Panc1 (cell line): Measurements from ENCODE around the gene COL27A1. TPM values are rescaled to one million over a fixed set of nuclear protein-coding genes. Genes with fewer than 3 reads are reported as not detected.

Source experiments
- ATAC-seq: fragments of 200-7000 bp; cut with Tn5 transposase; 2 replicates; pipeline ENCODE4 v1.9.1; 2020; ENCODE audit warnings: mild to moderate bottlenecking, moderate library complexity
- BruUV-seq: library from RNA; stranded (reverse); fragments of 400-500 nt; replicated peaks from 2 replicates; lab custom pipeline; 2021; lab: Mats Ljungman, UMichigan
- CTCF ChIA-PET: fragments of 300-600 bp; sonication (Branson Sonifier 250); formaldehyde crosslinking; loops from one replicate; lab custom pipeline; 2022; ENCODE audit warnings: antibody characterized with exemption; lab: Charles Lee
- POLR2A ChIA-PET: fragments of 300-600 bp; sonication (Branson Sonifier 250); formaldehyde crosslinking; loops from one replicate; lab custom pipeline; 2022; ENCODE audit warnings: antibody characterized with exemption; lab: Charles Lee
- DNase-seq: peaks from one replicate; pipeline ENCODE4 v3.0.0-alpha.2; 2010; ENCODE audit warnings: low read depth, low spot score
- H3K27ac ChIP-seq: 2 replicates; pipeline ENCODE4 v1.5.1; 2011; ENCODE audit warnings: mild to moderate bottlenecking, low read length, inconsistent platforms
- H3K27me3 ChIP-seq: fragments of 200-500 bp; sonication (Bioruptor generic); 2 replicates; pipeline ENCODE4 v1.6.0; 2014; ENCODE audit warnings: low read length, inconsistent platforms; ENCODE audit not compliant: control insufficient read depth, insufficient read depth
- H3K36me3 ChIP-seq: fragments of 200-500 bp; sonication (Bioruptor generic); 2 replicates; pipeline ENCODE4 v1.5.1; 2014; ENCODE audit warnings: inconsistent platforms, mild to moderate bottlenecking, low read length, moderate library complexity; ENCODE audit not compliant: control insufficient read depth, insufficient read depth
- H3K4me1 ChIP-seq: 2 replicates; pipeline ENCODE4 v1.5.1; 2011; ENCODE audit warnings: inconsistent platforms, mild to moderate bottlenecking, low read length, moderate library complexity; ENCODE audit not compliant: control insufficient read depth, insufficient read depth
- H3K4me3 ChIP-seq, 2 experiments: 2 replicates each; pipeline ENCODE4 v1.5.1; 2011 to 2012; ENCODE audit warnings: low read depth in 2 of 2, low read length in 2 of 2, mild to moderate bottlenecking in 2 of 2, inconsistent platforms in 1 of 2, moderate library complexity in 1 of 2
- H3K9me3 ChIP-seq: fragments of 200-500 bp; sonication (Bioruptor generic); 2 replicates; pipeline ENCODE4 v1.5.1; 2014; ENCODE audit warnings: low read depth, mild to moderate bottlenecking, inconsistent platforms, low read length, moderate library complexity; ENCODE audit not compliant: control insufficient read depth, insufficient read depth
- CTCF ChIP-seq: fragments of 450-650 bp; IDR thresholded peaks from 2 replicates; pipeline ENCODE4 v1.5.1; 2017; ENCODE audit warnings: mild to moderate bottlenecking
- POLR2AphosphoS5 ChIP-seq: IDR thresholded peaks from 2 replicates; pipeline ENCODE4 v1.6.1; 2012; ENCODE audit warnings: mild to moderate bottlenecking, low read depth, low read length, moderate library complexity
- SIN3A ChIP-seq: IDR thresholded peaks from 2 replicates; pipeline ENCODE4 v1.6.1; 2012; ENCODE audit warnings: low read depth, mild to moderate bottlenecking, low read length, moderate library complexity, borderline replicate concordance; ENCODE audit not compliant: insufficient read depth
- TCF7L2 ChIP-seq: IDR thresholded peaks from 2 replicates; pipeline ENCODE4 v1.6.1; 2011; ENCODE audit warnings: mild to moderate bottlenecking, low read depth, low read length, inconsistent platforms
- in situ Hi-C: cut with HindIII; loops from 2 replicates; pipeline ENCODE4 v1.10.0; 2016; ENCODE audit warnings: low sequenced_read_pairs, low pct_unique_long_range_greater_than_20kb
- intact Hi-C: fragments of 100-400 bp; cut with micrococcal nuclease; formaldehyde crosslinking; loops from one replicate; pipeline ENCODE4 v1.10.0; 2022; ENCODE audit not compliant: unreplicated experiment
- total RNA-seq: library from RNA; stranded (reverse); gene quantifications from one replicate; pipeline ENCODE4 v1.2.1, GENCODE V29; 2021; ENCODE audit not compliant: unreplicated experiment
- TF ChIP-seq, protein P1 (sequence below), 2 experiments: IDR thresholded peaks; 2 replicates each; pipeline ENCODE4 v1.6.1; 2011 to 2012; ENCODE audit warnings: low read depth in 2 of 2, control low read depth in 1 of 2, low read length in 1 of 2, mild to moderate bottlenecking in 1 of 2, moderate library complexity in 1 of 2; ENCODE audit not compliant: insufficient read depth in 1 of 2

The COL27A1 gene
- total RNA-seq, 1 experiment from 2014 or later, result 5.1 TPM

DNA sequence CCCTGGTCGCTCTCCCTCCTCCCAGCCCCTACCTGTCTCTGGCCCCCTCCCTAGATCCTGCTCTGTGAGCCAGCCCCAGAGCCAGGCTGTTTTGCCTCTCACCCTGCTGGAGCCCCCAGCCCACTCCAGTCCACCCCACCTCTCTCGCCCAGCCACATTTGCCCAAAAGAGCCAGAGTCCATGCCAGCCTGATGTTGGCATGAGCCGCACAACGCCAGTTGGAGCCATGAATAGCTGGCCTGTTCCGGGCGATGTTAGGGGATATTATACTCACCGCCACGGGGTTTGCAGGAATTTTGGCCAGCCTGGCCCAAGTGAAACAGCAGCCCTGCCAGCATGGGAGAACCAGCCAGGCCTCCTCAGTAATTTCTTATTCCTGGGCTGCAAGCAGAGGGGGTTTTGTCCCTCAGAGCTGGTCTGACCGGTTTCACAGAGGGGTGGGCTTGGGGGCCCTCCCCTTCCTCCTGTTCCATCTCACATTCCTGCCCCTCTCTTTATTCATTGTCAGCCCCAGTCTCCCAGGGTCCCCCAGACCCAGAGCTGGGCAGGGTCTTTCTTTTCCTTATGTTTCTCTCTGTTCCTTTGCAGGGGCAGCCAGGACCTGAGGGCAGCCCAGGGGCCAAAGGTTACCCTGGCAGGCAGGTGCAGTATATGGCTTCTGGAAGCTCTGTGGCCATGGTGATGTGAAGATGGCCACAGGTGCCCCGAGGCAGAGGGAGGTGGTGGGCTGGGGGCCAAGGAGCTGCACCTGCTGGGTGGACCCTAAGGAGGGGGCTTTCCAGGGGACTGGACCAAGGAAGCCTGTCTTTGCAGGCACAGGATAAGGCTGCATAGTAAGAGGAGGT, 50.1 kb downstream of the COL27A1 start:
- ATAC-seq, result no peak
- no TSS peak for BruUV-seq
- no peak for DNase-seq
- intact Hi-C loops (no loop called here), in situ Hi-C loops (no loop called here)
- ChIA-PET POLR2A (no interaction called here), CTCF (no interaction called here)
- no peaks in the 10 kb centered on the region for H3K9me3 ChIP-seq
- TF ChIP-seq POLR2AphosphoS5, result no peak
- TF ChIP-seq TCF7L2, result no peak
- TF ChIP-seq CTCF, result no peak
- TF ChIP-seq, protein P1, sequence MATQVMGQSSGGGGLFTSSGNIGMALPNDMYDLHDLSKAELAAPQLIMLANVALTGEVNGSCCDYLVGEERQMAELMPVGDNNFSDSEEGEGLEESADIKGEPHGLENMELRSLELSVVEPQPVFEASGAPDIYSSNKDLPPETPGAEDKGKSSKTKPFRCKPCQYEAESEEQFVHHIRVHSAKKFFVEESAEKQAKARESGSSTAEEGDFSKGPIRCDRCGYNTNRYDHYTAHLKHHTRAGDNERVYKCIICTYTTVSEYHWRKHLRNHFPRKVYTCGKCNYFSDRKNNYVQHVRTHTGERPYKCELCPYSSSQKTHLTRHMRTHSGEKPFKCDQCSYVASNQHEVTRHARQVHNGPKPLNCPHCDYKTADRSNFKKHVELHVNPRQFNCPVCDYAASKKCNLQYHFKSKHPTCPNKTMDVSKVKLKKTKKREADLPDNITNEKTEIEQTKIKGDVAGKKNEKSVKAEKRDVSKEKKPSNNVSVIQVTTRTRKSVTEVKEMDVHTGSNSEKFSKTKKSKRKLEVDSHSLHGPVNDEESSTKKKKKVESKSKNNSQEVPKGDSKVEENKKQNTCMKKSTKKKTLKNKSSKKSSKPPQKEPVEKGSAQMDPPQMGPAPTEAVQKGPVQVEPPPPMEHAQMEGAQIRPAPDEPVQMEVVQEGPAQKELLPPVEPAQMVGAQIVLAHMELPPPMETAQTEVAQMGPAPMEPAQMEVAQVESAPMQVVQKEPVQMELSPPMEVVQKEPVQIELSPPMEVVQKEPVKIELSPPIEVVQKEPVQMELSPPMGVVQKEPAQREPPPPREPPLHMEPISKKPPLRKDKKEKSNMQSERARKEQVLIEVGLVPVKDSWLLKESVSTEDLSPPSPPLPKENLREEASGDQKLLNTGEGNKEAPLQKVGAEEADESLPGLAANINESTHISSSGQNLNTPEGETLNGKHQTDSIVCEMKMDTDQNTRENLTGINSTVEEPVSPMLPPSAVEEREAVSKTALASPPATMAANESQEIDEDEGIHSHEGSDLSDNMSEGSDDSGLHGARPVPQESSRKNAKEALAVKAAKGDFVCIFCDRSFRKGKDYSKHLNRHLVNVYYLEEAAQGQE (IDR thresholded peaks at IDR 0.05; ENCODE audit: insufficient read depth in 1 of 2, low read depth in 2 of 2, low read length in 1 of 2), result no peak
- TF ChIP-seq SIN3A, result no peak
- no peaks in the 10 kb centered on the region for H3K27me3 ChIP-seq
- no peak overlapping the region for H3K27ac ChIP-seq
- H3K4me1 ChIP-seq, result no peaks in the 10 kb centered on the region
- H3K4me3 ChIP-seq, result no peak overlapping the region
- H3K36me3 ChIP-seq, result no peaks in the 10 kb centered on the region

DNA sequence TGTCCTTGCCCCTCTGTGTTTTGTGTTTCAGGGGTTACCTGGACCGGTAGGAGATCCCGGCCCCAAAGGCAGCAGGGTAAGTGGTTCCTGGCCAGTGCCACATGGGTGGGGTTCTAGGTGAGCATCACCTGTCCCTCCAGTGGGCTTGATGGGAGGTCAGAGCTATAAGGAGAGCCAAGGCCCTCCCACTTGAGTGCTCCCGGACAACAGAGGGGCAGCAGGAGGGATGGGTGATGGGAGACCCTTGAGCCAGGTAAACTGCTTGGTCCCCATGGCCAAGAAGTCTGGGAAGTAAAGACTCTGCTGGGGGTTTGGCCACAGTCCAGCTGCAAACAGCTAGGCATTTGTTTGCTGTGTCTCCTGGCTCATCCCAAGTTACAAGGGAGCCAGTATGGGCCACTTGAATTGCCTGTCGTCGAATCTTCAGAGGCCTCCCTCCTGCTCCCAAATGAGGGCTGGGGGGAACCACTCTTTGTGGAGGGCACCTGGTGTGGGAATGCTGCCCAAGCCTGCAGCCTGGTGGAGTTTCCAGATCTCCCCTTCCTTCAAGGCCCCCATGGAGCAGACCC, 51.0 kb downstream of the COL27A1 start:
- Histone ChIP-seq H3K4me3 (no peak overlapping the region), H3K27ac (no peak overlapping the region), H3K4me1 (no peaks in the 10 kb centered on the region), H3K9me3 (no peaks in the 10 kb centered on the region), H3K36me3 (no peaks in the 10 kb centered on the region), H3K27me3 (no peaks in the 10 kb centered on the region)
- TF ChIP-seq POLR2AphosphoS5 (no peak), TCF7L2 (no peak), CTCF (no peak), SIN3A (no peak)
- TF ChIP-seq, protein P1 (IDR thresholded peaks at IDR 0.05; ENCODE audit: insufficient read depth in 1 of 2, low read depth in 2 of 2, low read length in 1 of 2), result no peak
- DNase-seq (no peak), ATAC-seq (no peak)
- ChIA-PET POLR2A (no interaction called here), CTCF (no interaction called here)
- in situ Hi-C loops (no loop called here), intact Hi-C loops (no loop called here)
- BruUV-seq, result no TSS peak
